MM.1S (cell line): ENCODE data around the gene MTHFD1L.

Experiments used
- EZH2 ChIP-seq: fragments of 300-600 bp; sonication (generic); optimal IDR thresholded peaks from 2 replicates; pipeline ENCODE3; 2017; ENCODE audit warnings: low read depth, mild to moderate bottlenecking, antibody characterized with exemption, low read length, mixed read lengths
- TF ChIP-seq, protein P1 (sequence below): fragments of 300-600 bp; sonication (generic); IDR thresholded peaks from 2 replicates; pipeline ENCODE4 v1.5.1; 2016; ENCODE audit warnings: antibody characterized with exemption, low read length, mixed read lengths

GRCh38 chr6:150841697-150842096 lies 23.8 kb upstream of the MTHFD1L start:
- TF ChIP-seq, protein P1, sequence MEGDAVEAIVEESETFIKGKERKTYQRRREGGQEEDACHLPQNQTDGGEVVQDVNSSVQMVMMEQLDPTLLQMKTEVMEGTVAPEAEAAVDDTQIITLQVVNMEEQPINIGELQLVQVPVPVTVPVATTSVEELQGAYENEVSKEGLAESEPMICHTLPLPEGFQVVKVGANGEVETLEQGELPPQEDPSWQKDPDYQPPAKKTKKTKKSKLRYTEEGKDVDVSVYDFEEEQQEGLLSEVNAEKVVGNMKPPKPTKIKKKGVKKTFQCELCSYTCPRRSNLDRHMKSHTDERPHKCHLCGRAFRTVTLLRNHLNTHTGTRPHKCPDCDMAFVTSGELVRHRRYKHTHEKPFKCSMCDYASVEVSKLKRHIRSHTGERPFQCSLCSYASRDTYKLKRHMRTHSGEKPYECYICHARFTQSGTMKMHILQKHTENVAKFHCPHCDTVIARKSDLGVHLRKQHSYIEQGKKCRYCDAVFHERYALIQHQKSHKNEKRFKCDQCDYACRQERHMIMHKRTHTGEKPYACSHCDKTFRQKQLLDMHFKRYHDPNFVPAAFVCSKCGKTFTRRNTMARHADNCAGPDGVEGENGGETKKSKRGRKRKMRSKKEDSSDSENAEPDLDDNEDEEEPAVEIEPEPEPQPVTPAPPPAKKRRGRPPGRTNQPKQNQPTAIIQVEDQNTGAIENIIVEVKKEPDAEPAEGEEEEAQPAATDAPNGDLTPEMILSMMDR, result no peak
- TF ChIP-seq EZH2, result no peak
